Activated gamma-delta T cell treated with anti-CD3 and anti-CD28 coated beads, Interleukin-2, amount 50 U/mL, for 16 hours (primary cell): ENCODE data around the gene HIPK2.

ENCODE experiments used
- DNase-seq: peaks from one replicate; pipeline ENCODE4 v3.0.0-alpha.2; 2020; ENCODE audit warnings: low read depth

HIPK2 gene

DNA sequence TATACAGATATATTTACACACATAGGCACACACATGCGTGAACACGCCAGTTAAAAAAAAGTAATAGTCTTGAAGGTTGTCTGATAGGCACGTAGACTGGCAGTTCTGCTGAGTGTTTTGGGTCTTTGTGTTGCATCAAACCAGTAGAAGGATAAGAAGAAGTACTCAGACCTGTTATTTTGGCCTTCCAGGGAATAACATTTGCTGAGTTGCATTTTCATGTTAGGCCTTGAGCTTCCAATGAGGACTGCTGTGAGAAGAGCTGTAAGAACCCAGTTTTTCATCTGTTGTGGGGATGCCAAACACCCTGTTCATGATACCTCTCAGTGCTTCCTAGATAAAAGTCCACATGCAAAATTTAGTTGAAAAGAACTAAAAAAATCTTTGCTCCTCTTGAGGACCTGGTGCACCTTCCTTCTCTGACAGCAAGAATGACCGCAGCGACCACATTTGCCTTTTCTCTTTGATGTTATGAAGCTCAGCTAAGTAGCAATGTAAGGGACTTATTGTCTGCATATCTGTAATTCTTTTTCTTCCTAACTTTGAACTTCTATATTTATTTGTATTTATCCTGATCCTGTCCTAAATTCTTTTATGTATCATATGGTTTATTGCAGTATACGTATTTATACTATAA is 27.2 kb downstream of the HIPK2 start:
- DNase-seq: no peak

DNA sequence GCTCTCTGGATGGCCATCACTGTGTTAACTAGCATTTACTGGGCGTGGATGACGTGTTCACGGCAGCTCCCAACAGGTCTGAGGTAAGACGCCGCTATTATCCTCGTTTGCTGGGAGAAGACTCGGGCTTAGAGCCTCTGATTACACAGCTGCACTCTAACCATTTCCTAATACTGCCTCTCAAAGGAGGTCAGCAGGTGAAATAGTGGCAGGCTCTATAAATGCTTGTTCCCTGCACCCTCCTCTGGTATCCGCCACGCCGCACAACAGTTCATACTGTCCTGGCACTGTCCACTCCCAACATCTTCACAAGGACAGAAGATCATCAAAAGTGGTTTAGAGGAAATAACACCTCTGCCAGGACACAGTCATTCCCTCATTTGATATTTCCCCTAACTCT is 28.3 kb downstream of the HIPK2 start:
- DNase-seq: no peak

GRCh38 chr7:139748941-139749340 is 28.9 kb downstream of the HIPK2 start:
- no peak for DNase-seq

DNA sequence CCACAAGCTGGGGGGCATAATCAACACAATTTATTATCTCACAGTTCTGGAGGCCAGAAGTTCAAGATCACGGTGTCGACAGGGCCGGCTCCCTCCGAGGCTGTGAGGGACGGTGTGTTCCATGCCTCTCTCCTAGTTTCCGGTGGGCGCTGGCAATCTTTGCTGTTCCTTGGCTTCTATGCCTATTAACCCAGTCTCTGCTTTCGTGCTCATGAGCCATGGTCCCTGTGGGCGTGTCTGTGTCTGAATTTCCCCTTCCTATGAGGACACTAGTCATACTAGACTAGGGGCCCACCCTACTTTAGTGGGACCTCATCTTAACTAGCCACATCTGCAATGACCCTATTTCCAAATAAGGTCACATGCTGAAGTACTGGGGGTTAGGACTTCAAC is 29.4 kb downstream of the HIPK2 start:
- no peak for DNase-seq

GRCh38 chr7:139747662-139748372 is 30.0 kb downstream of the HIPK2 start:
- DNase-seq: no peak

- no peak for DNase-seq
These were observed 31.1 kb downstream of the HIPK2 start for GRCh38 chr7:139746652-139747051.

DNA sequence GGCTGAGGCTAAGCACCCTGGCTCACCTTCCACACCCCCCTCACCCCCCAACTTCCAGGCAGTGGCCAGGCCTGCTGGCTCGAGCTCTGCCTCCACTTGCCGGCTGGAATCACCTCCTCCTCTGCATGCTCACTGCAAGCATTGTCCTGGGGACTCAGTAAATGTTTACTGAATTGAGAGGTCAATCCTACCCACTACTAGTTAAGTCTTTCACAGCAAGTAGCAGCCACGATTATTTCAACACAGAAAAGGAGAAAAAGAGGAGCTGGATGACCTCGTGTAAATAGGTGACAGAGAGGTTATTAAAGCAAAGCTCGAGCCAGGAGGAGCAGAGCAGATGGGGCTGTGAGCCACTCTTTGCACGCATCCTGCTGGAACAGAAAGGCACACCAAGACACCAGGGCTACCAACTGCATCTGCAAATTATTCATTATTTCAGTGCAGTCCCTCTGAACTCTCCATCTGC is 32.1 kb downstream of the HIPK2 start:
- DNase-seq: no peak

DNA sequence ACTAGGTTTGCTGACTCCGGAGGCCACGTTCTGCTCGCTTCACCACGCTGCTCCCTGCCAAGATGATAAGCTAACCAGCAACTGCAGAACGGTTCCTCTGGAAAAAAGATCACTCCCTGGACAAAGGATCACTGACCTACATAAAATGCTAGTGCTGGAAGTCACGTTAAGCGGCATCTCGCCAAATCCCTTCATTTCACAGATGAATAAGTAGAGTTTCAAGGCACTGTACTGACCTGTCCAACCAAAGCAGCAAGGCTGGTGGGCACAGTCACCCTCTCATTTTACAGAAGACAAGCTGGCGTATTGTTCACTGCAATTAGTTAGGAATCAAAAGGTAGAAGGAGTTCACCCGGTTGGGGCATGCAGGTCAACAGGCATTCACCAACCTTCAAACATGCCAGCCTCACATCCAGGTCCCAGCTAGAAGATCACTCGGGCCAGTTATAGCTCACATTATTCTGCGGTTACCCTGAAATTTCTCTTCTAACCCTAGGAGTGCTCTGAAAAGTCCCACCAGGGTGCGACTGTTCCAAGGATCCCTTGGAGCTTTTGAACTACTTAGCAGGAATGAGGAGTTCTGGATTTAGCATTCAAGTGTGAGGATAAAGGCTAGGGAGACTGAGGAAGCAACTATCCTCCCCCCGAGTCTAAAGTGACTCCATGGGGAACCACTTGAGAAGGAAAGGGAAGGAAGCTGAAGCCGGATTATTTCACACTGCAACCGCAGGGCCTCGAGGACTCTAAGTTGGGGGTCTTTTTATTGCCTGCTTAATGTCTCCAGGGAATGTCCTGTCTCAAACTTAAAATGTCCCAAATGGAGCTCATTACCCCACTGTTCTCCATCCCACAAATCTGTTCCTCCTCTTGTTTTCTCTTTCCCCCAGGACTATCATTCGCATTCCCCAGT is 32.8 kb downstream of the HIPK2 start:
- DNase-seq: no peak

- no peak for DNase-seq
These were observed 33.6 kb downstream of the HIPK2 start for GRCh38 chr7:139743967-139744767.

GRCh38 chr7:139743267-139743966 is 34.4 kb downstream of the HIPK2 start:
- no peak for DNase-seq

- DNase-seq: no peak
These were observed 35.9 kb downstream of the HIPK2 start for GRCh38 chr7:139741789-139742344.

GRCh38 chr7:139741239-139741638 is 36.6 kb downstream of the HIPK2 start:
- no peak for DNase-seq

DNA sequence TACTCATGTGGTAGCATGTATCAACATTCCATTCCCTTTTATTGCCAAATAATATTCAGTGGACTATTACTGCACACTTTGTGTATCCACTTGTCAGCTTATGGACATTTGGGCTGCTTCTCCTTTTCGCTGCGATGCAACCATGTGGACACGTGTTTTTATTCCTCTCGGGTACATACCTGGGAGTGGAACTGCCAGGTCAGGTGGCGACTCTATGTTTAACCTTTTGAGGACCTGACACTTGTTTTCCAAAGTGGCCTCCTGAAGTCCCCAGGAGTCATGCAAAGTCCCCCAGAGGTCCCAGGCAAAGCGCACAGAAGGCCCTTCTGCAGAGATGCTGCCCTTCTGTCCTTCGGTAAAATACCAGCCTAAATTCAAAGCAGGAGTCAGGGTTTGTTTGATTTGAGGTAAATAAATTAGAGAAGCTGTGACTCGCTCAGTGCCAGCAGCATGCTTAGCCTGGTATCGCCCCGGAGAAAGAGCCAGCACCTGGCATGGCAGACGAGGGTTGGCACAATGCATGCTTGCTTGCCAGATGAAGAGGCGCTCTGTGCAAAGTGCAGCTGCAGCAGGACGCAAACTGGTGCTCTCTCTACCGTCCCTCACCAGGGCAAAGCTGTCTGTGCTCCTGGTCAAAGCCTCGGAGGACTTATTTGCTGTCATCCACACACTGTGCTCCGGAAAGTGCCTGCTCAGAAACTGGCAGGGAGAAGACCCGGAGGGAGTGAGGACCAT is 37.8 kb downstream of the HIPK2 start:
- DNase-seq: no peak

- DNase-seq: no peak
These were observed 39.0 kb downstream of the HIPK2 start for GRCh38 chr7:139738772-139739171.

- DNase-seq: no peak
These were observed 39.7 kb downstream of the HIPK2 start for GRCh38 chr7:139738101-139738489.

GRCh38 chr7:139737221-139738100 is 40.3 kb downstream of the HIPK2 start:
- DNase-seq: no peak

DNA sequence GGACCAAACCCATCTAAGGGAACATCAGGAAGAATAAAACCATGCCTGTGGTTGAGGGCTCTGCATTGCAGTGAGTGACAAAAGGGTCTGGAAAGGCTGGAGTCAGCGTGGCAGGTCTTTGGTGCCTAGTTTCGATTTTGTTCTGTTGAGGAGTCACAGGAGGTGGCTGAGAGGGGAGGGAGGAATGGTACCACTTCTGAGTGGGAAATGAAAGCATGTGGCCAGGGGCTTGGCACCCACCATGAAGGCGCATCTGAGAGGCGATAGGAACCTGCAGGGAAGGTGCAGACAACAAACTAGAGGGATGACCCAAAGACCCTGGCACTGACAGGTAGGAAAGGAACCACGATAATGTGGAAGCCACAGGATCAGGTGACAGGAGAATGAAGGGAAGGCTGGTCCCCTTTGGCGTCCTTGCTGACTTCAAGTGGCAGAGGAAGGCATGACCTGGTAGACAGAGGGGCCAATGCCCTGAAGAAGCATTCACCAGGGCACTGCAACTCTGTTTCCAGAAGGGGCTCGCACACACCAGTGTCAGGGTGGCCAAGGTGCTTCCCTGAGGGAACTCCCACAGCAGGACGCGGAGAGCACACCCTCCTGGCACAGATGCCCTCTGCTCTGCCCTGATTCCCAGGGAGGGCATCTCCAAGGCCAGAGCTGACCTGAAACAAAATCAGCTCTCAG is 41.7 kb downstream of the HIPK2 start:
- DNase-seq: no peak

DNA sequence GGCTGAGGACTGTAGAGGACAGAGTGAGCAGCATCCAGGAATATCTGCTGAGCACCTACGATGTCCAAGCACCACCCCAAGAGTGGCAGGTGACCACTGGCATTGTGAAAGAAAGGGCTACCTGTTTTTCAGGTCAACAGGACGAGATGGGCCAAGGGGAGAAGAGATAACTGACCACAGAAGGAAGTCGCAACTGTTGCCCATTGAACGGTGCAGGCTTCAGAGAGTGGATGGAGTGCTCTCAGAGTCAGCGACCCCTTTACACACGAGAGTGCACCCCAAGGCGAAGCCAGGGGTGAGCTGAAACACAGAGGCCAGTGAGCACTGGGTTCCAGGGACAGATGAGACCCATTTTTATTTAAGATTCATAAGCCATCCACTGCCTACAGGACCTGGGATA is 42.3 kb downstream of the HIPK2 start:
- no peak for DNase-seq

DNA sequence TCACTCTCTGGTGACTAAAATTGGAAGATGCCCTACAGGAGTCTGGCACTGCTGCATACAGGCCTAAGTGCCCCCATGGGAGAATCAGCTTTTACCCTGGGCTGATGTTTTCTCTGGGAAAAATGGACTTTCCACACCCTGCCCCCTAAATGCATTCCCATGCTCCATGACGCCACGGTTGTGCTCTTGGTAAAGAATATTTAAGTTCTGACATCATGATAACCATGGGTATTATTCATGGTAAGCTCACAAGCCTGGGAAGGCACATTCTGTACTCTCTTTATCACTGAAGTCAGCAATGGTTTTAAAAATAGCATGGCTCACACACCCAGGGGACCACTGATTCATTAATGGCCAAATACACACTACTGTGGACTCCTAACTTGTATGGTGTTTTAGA is 43.4 kb downstream of the HIPK2 start:
- DNase-seq: no peak
